ENCODE data around the gene BANF2. TPM values are rescaled to one million over a fixed set of nuclear protein-coding genes. Genes with fewer than 3 reads are reported as not detected.

The BANF2 gene
- total RNA-seq, 1 donor from 2014 or later, result not detected

- H3K27ac Mint-ChIP-seq, result no peak overlapping the region
- Histone ChIP-seq H3K27ac (no peak overlapping the region), H3K79me2 (ENCODE audit: low read depth) (peaks cover 12% of the 10 kb centered on the region), H3K9me3 (ENCODE audit: low read depth) (no peaks in the 10 kb centered on the region), H3K4me1 (peaks cover 19% of the 10 kb centered on the region), H3K4me2 (no peak overlapping the region), H3K4me3 (no peak overlapping the region), H4K20me1 (ENCODE audit: low read depth) (peaks cover 55% of the 10 kb centered on the region), H2AFZ (replicated peaks) (no peak overlapping the region), H3K27me3 (no peaks in the 10 kb centered on the region), H3F3A (ENCODE audit: low read depth) (peaks cover 13% of the 10 kb centered on the region), H3K9ac (no peak overlapping the region), H3K36me3 (no peaks in the 10 kb centered on the region)
- H3K36me3 Mint-ChIP-seq, result peaks cover 15% of the 10 kb centered on the region
- TF ChIP-seq EZH2phosphoT487 (IDR thresholded peaks at IDR 0.05) (no peak), EZH2 (IDR thresholded peaks at IDR 0.05) (no peak)
- TF ChIP-seq, protein P1, sequence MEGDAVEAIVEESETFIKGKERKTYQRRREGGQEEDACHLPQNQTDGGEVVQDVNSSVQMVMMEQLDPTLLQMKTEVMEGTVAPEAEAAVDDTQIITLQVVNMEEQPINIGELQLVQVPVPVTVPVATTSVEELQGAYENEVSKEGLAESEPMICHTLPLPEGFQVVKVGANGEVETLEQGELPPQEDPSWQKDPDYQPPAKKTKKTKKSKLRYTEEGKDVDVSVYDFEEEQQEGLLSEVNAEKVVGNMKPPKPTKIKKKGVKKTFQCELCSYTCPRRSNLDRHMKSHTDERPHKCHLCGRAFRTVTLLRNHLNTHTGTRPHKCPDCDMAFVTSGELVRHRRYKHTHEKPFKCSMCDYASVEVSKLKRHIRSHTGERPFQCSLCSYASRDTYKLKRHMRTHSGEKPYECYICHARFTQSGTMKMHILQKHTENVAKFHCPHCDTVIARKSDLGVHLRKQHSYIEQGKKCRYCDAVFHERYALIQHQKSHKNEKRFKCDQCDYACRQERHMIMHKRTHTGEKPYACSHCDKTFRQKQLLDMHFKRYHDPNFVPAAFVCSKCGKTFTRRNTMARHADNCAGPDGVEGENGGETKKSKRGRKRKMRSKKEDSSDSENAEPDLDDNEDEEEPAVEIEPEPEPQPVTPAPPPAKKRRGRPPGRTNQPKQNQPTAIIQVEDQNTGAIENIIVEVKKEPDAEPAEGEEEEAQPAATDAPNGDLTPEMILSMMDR (IDR thresholded peaks at IDR 0.05), result no peak
- no peaks in the 10 kb centered on the region for H3K9me3 Mint-ChIP-seq
- peaks cover 12% of the 10 kb centered on the region for H3K27me3 Mint-ChIP-seq (ENCODE audit: insufficient read depth, low read depth)
- no peak for DNase-seq (ENCODE audit: low spot score)
- H3K4me3 Mint-ChIP-seq, result no peak overlapping the region
- H3K4me1 Mint-ChIP-seq, result peaks cover 41% of the 10 kb centered on the region
These were observed 47.9 kb upstream of the BANF2 start for GRCh38 chr20:17651760-17652388.

DNA sequence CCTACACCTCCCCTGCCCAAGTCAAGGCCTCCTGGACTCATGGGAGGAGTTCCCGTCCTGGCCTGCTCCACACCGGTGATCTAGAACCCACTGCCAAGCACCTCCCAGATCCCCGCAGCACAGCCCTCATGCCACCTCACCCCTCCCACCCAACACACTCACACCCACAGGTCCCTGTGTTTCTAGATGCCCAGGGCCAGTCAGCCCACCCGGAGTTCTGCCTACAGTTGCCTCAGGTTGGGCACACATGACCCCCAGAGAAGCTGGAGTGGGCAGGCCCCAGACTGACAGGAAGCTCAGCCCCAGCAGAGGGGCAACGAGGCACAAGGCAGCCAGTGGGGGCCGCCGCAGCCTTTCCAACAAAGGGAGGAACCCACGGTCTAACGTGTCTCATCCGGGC, 47.4 kb upstream of the BANF2 start:
- no peaks in the 10 kb centered on the region for H3K27me3 ChIP-seq
- no peak overlapping the region for H3K4me2 ChIP-seq
- H3K4me1 ChIP-seq, result peaks cover 14% of the 10 kb centered on the region
- no peak overlapping the region for H3K9ac ChIP-seq
- no peaks in the 10 kb centered on the region for H3K9me3 ChIP-seq (ENCODE audit: low read depth)
- peaks cover 12% of the 10 kb centered on the region for H3K27me3 Mint-ChIP-seq (ENCODE audit: insufficient read depth, low read depth)
- H3K27ac Mint-ChIP-seq, result no peak overlapping the region
- H2AFZ ChIP-seq (replicated peaks), result no peak overlapping the region
- peaks cover 13% of the 10 kb centered on the region for H3F3A ChIP-seq (ENCODE audit: low read depth)
- H3K4me1 Mint-ChIP-seq, result peaks cover 37% of the 10 kb centered on the region
- H3K9me3 Mint-ChIP-seq, result peaks cover 2% of the 10 kb centered on the region
- H3K4me3 Mint-ChIP-seq, result no peak overlapping the region
- H3K4me3 ChIP-seq, result no peak overlapping the region
- H3K36me3 Mint-ChIP-seq, result peaks cover 21% of the 10 kb centered on the region
- no peak for TF ChIP-seq EZH2 (IDR thresholded peaks at IDR 0.05)
- TF ChIP-seq EZH2phosphoT487 (IDR thresholded peaks at IDR 0.05), result no peak
- TF ChIP-seq, protein P1 (IDR thresholded peaks at IDR 0.05), result no peak
- no peak overlapping the region for H3K27ac ChIP-seq
- no peak for DNase-seq (ENCODE audit: low spot score)
- H3K36me3 ChIP-seq, result no peaks in the 10 kb centered on the region
- H3K79me2 ChIP-seq (ENCODE audit: low read depth), result peaks cover 9% of the 10 kb centered on the region
- H4K20me1 ChIP-seq (ENCODE audit: low read depth), result peaks cover 50% of the 10 kb centered on the region

DNA sequence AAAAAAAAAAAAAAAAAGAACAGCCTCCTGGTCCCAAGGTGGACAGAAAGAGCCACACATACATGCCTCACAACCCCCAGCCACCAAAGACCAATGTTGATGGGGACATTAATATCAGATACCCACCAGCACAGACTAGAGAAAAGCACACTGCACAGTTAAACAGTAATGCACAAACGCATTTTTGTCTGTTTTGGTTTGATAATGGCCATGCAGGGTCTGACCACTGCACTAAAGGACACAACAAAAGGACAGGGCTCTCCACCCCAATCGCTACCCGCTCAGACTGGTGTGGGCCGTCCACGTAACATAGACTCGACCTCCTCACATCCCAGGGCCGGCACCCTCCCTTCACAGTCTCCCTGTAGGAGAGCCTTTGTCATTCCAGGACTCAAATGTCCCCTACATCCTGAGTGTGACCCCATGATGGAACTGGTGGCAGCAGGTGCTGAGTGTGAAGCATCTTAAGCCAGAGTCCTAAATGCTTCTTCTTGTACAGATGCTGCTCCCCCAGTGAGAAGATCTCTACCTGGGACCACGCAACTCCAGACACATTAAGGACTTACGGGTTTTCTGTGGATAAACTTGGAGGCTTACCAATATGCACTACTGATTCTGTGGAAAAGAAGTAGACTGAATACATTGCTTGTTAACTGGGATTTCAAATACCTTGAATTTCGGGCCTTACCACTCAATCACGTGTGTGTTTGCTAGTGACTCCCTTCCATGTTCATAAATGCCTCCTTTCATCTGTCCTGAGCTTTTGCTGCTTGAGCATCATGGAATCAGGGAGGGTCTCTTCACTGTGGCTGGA, 45.7 kb upstream of the BANF2 start:
- peaks cover 34% of the 10 kb centered on the region for H4K20me1 ChIP-seq (ENCODE audit: low read depth)
- no peak overlapping the region for H3K4me3 Mint-ChIP-seq
- DNase-seq (ENCODE audit: low spot score), result no peak
- no peak overlapping the region for H3K4me2 ChIP-seq
- no peaks in the 10 kb centered on the region for H3K9me3 ChIP-seq (ENCODE audit: low read depth)
- peak overlapping the region; percentile 50 for H3K27ac Mint-ChIP-seq
- TF ChIP-seq, protein P1 (IDR thresholded peaks at IDR 0.05), result no peak
- TF ChIP-seq EZH2 (IDR thresholded peaks at IDR 0.05) (no peak), EZH2phosphoT487 (IDR thresholded peaks at IDR 0.05) (no peak)
- peaks cover 3% of the 10 kb centered on the region for H3K4me1 ChIP-seq
- no peaks in the 10 kb centered on the region for H3K79me2 ChIP-seq (ENCODE audit: low read depth)
- H3K9me3 Mint-ChIP-seq, result peaks cover 6% of the 10 kb centered on the region
- peaks cover 27% of the 10 kb centered on the region for H3K4me1 Mint-ChIP-seq
- H3K36me3 ChIP-seq, result no peaks in the 10 kb centered on the region
- no peak overlapping the region for H2AFZ ChIP-seq (replicated peaks)
- no peak overlapping the region for H3K4me3 ChIP-seq
- peaks cover 3% of the 10 kb centered on the region for H3F3A ChIP-seq (ENCODE audit: low read depth)
- peaks cover 6% of the 10 kb centered on the region for H3K27me3 Mint-ChIP-seq (ENCODE audit: insufficient read depth, low read depth)
- peaks cover 35% of the 10 kb centered on the region for H3K36me3 Mint-ChIP-seq
- no peaks in the 10 kb centered on the region for H3K27me3 ChIP-seq
- no peak overlapping the region for H3K27ac ChIP-seq
- no peak overlapping the region for H3K9ac ChIP-seq
